GM12892 (cell line): ENCODE data around the gene ANXA8L1. TPM values are rescaled to one million over a fixed set of nuclear protein-coding genes. Genes with fewer than 3 reads are reported as not detected.
"Not testable (repeated sequence)": the region's sequence is repeated elsewhere in the genome, so short reads cannot be mapped to it uniquely, and the experiment has no call there.

Experiments used
- DNase-seq: peaks from one replicate; pipeline ENCODE4 v3.0.0; 2011; ENCODE audit not compliant: insufficient read length
- FAIRE-seq: peaks from 2 replicates; lab custom pipeline; 2011; peaks lifted over from hg19 to GRCh38; lab: Jason Lieb, UNC
- POLR2A ChIP-seq: IDR thresholded peaks from 2 replicates; pipeline ENCODE4 v1.6.1; 2011; ENCODE audit warnings: low read depth, low read length, control low read depth
- POLR2AphosphoS5 ChIP-seq: IDR thresholded peaks from 2 replicates; pipeline ENCODE4 v1.6.1; 2011; ENCODE audit warnings: low read depth, low read length, control low read depth
- TAF1 ChIP-seq: IDR thresholded peaks from 2 replicates; pipeline ENCODE4 v1.6.1; 2011; ENCODE audit warnings: low read depth, mild to moderate bottlenecking, control low read depth, low read length, borderline replicate concordance
- polyA plus RNA-seq: library from polyadenylated mRNA; unstranded; fragments of >200 nt; gene quantifications from one replicate; pipeline ENCODE4 v1.2.1, GENCODE V29; 2012; ENCODE audit warnings: missing spikeins, inconsistent platforms; ENCODE audit not compliant: missing spikeins

Gene ANXA8L1, protein sequence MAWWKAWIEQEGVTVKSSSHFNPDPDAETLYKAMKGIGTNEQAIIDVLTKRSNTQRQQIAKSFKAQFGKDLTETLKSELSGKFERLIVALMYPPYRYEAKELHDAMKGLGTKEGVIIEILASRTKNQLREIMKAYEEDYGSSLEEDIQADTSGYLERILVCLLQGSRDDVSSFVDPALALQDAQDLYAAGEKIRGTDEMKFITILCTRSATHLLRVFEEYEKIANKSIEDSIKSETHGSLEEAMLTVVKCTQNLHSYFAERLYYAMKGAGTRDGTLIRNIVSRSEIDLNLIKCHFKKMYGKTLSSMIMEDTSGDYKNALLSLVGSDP
- 0.83 TPM for polyA plus RNA-seq

DNA sequence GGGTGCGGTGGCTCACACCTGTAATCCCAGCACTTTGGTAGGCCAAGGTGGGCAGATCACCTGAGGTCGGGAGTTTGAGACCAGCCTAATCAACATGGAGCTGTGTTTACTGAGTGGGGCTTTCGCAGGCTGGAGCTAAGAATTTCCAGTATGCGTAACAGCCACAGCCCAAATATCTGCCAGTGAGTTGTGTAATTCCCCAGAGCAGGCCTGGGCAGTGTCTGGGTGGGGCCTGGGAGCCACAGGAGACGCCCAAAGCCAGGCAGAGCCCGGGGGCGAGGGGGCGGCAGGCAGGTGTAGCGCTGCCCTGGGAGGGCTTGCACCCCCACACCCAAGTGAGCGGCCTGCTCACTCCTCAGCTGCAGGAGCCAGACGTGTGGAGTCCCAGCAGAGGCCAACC lies at the start of gene ANXA8L1:
Gene ANXA8L1, plus strand, starts transcription at position 371 of the 400 bp plus-strand sequence. CDS start 76 bp downstream, outside the sequence.
- not testable (repeated sequence) for FAIRE-seq, DNase-seq

DNA sequence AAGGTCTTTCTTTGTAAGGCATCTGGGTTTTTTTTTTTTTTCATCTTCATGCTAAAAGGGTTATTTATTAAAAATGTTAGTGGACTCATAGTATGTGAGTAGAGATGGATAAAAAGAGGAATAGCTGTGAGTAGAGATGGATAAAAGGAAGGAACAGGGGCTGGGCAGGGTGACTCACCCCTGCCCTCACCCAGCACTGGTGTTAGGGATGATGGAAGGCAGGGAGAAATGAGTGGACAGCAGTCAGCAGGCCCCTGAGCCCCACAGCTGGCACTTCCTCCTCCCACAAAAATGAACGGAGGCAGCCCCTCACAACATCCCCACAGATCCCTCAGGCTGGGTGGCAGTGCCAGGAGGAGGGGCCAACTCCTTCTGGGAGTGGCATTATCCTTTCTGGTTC lies 49.5 kb upstream of the ANXA8L1 start:
- DNase-seq (no peak), FAIRE-seq (no peak)
- TF ChIP-seq TAF1 (no peak), POLR2AphosphoS5 (no peak), POLR2A (no peak)

DNA sequence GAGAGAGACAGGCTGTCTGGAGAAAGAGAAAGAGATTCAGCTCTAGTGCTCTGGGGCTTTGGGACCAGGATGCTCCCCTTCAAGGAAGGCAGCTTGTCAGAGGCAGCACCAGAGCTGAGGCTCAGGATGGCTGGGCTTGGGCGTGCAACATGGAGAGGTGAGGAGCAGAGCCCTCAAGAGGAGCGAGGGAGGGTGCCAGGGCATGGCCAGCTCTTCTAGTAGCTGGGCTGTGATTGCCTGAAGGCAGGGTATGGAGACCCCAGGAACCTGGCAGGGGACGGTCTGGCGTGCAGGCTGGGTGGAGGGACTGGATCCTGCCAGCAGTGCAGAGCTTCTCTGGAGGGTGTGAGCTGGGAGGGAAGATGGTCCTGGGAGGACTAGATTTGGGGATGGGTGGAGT lies 48.6 kb upstream of the ANXA8L1 start:
- no peak for DNase-seq
- FAIRE-seq, result no peak

DNA sequence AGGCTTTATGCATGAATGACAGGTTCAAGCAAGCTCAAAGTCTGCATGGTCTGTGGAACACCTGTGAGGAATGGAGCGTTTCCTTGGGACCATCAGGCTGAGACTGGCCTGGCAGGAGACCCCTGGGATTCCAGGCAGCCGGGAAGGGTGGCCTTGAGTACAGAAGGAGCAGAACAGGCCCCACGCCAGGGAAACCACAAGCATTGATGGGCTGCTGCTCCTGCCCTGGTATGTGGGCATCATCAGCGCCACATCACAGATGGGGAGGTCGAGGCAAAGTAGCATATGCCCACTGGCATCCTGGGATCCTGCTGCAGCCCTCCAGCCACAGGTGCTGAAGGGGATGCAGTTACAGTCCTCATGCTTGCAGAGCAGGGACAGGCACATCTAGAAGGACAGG lies 47.9 kb upstream of the ANXA8L1 start:
- FAIRE-seq, result no peak
- DNase-seq, result no peak
- TF ChIP-seq TAF1, result no peak
- no peak for TF ChIP-seq POLR2AphosphoS5
- no peak for TF ChIP-seq POLR2A

More for the DNA sequence above, 48.6 kb upstream of the ANXA8L1 start:
- TF ChIP-seq TAF1 (no peak), POLR2A (no peak), POLR2AphosphoS5 (no peak)

DNA sequence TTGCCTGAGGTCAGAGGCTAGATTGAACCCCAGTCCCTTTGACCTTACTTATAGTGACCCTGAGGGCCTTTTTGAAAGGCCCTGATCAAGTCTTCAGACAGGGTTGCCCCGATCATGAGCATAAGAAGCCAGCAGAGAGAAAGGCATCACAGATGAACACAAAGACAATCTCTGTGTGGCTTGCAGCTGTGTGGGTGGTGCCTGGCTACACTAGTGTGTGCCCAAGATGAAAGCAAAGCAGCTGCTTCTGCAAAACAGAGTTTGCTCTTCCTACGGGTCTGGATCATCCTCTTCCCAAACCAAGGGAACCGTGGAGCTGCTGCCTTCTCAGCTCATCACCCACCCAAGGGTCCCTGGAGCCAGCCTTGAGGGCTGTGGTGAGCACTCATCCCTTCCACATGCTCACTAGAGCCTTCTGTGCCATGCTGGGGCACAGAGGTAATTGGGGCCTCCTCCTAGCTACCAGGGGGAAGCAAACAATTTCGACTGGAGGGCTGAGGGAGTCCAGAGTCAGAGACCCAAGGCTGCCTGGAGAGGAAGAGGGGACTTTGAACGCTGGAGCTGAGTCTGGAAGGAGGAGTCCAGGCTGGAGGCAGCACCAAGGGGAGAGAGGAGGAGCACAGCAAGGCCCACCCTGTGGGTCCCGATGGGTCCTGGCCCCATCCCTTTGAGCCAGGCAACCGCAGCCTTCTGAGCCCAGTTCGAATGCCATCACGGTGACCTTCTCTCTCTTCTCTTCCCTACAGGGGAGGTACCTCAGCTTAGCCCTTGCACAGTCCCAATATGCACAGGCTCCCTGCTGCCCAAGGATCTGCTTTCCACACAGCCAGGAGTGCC lies 46.5 kb upstream of the ANXA8L1 start:
- FAIRE-seq (no peak), DNase-seq (no peak)
- no peak for TF ChIP-seq POLR2AphosphoS5
- TF ChIP-seq TAF1, result no peak
- TF ChIP-seq POLR2A, result no peak

DNA sequence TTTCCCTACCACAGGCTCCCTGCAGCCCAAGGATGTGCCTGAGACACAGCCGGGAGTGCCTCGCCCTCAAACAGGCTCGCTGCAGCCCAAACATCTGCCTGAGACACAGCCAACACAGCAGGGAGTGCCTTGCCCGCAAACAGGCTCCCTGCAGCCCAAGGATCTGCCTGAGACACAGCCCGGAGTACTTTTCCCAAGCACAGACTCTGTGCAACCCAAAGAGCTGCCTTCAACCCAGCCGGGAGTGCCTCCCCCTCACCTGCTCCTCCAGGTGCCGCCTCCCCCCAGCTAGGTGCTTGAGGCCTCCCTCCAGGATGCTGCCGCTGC lies 45.9 kb upstream of the ANXA8L1 start:
- FAIRE-seq (no peak), DNase-seq (no peak)
- TF ChIP-seq TAF1 (no peak), POLR2A (no peak), POLR2AphosphoS5 (no peak)

DNA sequence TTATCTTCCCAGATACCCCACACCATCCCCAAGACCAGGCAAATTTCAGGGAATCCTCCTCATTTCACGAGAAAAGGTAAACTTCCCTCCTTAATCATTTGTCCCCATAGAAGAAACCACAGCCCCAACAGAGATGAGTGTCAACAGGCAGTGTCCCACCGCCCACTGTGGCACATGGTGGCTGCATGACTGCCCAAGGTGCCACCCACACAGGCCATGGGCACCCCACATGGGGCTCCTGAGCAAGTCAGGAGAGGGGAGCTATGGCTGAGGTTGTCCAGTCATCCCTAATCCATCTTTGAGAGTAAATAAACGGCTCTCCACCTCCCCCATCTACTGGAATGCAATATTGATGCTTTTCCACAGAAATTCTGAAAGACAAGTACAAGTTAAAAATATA lies 44.7 kb upstream of the ANXA8L1 start:
- no peak for FAIRE-seq
- DNase-seq, result no peak
- TF ChIP-seq POLR2AphosphoS5 (no peak), TAF1 (no peak), POLR2A (no peak)

DNA sequence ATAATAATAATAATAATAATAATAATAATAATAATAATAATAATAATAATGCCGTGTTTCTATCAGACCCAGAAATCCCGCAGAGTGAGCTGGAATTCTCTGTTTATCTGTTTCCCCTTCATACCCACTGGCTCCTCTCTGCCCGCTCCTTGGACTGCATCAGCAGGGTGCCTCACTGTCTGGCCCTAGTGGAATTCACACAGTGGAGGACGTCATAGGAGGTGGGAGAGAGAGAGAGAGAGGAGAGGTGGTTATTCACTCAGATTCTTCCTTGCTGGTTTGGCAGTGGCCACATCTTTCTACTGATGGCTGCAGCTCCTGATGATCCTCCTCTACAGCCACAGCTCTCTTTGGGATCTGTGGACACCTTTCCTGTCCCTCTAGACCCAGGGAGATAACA lies 10.1 kb upstream of the ANXA8L1 start:
- FAIRE-seq, DNase-seq: not testable (repeated sequence)

DNA sequence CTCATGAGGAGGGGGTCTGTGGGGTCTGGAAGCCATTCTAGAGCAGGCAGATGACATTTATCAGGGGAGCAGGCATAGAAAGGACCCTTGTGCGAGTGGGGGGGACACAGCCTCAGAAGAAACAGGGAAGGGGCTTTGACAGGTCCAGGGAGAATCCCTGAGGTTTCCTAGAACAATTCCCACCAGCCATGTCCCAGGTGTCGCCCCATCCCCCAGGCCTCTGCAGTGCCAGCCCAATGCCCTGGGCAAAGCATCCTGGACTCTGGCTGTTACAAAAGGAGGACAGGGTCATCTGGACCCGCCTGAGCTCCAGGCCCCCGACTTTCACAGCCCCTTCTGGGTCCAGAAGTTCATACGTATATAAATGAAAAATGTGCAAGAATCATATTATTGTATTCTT lies 8.4 kb upstream of the ANXA8L1 start:
- not testable (repeated sequence) for FAIRE-seq

DNA sequence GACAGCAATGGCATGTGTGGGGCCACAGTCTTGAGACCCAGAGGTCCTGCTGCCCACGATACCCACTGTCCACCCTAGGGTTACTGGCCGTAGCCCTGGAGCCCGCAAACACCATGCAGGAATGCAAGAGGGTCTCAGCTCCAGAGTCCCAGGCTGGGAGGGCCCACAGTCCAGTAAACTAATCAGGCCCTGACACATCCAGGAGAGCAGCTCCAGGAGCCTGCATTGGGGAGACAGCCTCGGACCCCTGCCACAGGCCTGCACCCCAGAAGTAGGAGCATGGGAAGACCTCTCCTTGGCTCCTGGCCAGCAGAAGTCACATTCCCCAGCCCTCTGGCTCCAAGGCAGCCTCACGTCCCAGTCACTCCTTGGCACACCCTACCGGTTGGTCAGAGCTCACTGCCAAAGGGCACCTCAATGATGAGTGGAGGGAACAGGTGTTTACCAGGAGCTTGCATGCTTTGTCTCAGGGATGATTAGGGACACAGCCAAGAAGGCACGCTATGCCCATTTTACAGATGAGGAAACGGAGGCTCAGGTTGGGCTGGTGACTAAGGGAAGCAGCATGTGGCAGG lies 7.8 kb upstream of the ANXA8L1 start:
- not testable (repeated sequence) for DNase-seq, FAIRE-seq

More for the DNA sequence above, 8.4 kb upstream of the ANXA8L1 start:
- not testable (repeated sequence) for DNase-seq

DNA sequence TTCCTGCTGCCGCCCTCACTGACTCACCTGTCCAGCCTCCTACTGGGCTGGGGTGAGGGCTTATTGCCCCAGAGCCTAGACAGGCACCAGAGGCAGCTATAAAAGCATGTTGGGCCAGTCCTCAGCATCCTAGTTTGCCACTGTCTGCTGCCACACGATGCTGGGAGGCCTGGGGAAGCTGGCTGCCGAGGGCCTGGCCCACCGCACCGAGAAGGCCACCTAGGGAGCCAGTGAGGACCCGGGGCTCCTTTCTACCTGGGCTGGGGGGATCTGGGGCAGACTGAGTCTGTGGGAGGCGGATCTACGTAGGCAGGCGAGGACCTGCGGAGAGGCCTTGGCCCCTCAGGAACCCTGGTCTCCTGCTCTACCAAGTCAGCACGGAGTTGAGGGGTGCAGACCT lies 6.6 kb upstream of the ANXA8L1 start:
- not testable (repeated sequence) for FAIRE-seq, DNase-seq

DNA sequence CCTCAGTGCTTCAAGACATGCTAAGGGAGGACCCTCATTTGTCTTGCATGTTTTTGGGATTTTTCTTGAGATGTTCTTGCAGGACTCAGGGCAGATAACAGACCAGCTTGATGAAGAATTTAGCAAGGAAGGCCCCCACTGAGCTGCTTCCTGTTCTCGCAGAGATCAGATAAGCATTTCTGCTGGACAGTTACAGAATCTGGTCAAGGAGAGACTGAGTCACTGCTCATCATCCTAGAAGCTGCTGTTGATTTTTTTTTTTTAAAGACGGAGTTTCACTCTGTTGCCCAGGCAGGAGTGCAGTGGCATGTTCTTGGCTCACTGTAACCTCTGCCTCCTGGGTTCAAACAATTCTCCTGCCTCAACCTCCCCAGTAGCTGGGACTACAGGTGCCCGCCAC lies 1.2 kb upstream of the ANXA8L1 start:
- DNase-seq, FAIRE-seq: not testable (repeated sequence)

DNA sequence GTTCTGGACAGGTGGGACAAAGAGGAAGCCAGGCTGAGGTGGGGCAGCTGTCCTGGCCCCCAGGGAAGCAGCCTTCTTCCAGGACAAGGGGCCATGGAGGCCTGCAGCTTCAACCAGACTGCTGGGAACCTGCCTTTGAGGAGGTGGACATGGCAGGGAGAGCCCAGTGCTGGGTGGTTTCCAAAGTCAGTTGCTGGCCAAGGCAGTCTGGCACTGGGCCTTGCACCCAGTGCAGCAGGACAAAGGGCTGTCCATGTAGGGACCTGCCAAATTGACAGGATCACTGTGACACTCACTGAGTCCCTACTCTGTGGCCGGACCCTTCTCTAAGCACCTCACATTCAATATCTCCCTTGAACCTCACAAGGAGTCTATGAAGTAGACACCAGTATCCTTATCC lies 1.4 kb downstream of the ANXA8L1 start:
- not testable (repeated sequence) for DNase-seq, FAIRE-seq

DNA sequence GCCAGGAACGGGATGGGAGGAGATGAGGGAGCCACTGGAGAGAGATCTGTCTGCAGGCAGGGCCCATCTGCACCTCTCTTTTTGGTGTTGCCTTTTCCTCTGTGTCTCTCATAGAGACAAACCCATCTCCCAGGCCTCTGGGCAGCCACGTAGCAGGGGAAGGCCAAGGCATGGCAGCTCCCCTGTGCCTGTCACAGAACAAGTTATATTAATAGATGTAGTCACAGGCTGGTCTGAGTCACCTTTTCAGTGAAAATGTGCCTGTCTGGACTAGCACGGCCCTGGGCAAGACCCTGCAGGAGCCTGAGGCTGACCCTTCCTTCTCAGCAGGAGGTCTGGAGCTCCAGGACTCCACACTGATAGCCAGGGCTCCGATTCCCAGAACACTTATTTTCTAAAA lies 2.1 kb downstream of the ANXA8L1 start:
- DNase-seq, FAIRE-seq: not testable (repeated sequence)

DNA sequence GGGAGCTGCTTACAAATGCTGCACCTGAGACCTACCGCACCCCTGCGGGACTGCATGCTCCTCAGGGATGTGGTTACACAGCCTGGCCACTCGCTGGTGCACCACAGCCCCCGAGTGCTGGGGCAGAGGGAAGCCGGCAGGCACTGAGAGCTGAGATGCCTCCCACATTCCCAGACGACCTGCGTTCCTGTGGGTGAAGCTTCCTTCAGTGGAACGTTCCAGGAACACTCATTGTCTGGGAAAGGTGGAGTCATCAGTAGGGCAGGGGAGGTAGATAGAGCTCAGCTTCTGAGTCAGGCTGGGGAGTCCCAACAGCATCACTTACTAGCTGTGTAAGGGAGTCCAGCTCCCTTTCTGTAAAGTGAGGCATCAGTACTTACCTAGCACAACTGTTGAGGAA lies 2.5 kb downstream of the ANXA8L1 start:
- not testable (repeated sequence) for DNase-seq, FAIRE-seq

DNA sequence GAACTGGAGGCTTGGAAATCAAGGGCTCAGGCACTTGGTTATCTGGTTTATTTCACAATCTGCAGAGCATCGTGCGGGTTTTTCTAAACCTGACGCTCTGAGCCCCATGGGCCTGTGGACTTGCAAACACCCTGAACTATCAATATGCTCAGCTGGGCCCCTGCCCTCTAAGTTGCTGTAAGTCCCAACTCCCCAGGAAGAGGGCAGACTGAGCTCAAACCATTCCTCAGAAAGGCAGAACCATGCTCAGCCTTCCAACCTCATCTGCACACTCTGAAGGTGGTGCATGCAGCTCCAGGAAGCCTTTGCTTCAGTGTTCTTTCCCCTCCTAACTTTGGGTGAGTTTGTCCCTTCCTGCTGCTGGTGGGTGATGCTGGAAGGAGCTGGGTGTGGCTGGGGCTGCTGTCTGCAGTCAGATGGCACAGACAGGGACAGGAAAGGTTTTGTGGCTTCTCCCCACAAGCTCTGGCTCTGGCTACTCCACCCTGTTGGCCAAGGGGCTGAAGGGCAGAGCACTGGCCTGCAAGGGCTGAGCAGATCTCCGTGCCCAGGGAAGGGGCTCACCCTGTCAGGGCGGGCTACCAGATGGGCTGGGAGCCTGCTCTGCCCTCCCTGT lies 3.8 kb downstream of the ANXA8L1 start:
- not testable (repeated sequence) for DNase-seq, FAIRE-seq

DNA sequence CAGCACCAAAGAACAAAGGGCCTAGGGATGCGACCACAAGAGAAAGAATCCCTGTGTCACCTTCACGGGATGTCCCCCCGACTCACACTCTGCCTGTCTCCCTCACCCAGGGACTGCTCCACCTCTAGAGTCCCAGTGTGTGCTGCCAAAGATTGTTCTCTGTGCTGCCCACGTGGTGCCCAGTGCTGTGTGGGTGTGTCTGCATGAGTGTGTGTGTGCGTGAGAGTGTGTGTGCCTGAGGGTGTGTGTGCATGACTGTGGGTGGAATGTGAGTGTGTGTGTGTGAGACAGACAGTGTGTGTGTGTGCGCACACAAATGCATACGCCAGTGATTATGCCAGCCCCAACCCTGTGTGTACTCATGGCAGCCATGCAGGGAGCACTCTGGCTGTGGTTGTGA lies 10.3 kb downstream of the ANXA8L1 start:
- not testable (repeated sequence) for DNase-seq, FAIRE-seq
